Activated CD8-positive, alpha-beta memory T cell treated with anti-CD3 and anti-CD28 coated beads for 4 hours (primary cell): ENCODE measurements around the gene FPR1.
"Not testable (repeated sequence)": the region's sequence is repeated elsewhere in the genome, so short reads cannot be mapped to it uniquely, and the experiment has no call there.

Experiments used
- DNase-seq, 2 donors: peaks; one replicate each; pipeline ENCODE4 v3.0.0-alpha.2; 2020; ENCODE audit warnings: low read depth in 2 of 2

The FPR1 gene

GRCh38 chr19:51779181-51779580 lies 27.5 kb upstream of the FPR1 start:
- DNase-seq: no peak

- DNase-seq: no peak
Observed at GRCh38 chr19:51777570-51778462, 26.1 kb upstream of the FPR1 start.

GRCh38 chr19:51776561-51776960 lies 24.9 kb upstream of the FPR1 start:
- DNase-seq: not testable (repeated sequence)

GRCh38 chr19:51772977-51773376 lies 21.3 kb upstream of the FPR1 start:
- DNase-seq: no peak

- DNase-seq: no peak
Observed at GRCh38 chr19:51771376-51772130, 19.9 kb upstream of the FPR1 start.

- DNase-seq: no peak
Observed at GRCh38 chr19:51766461-51766860, 14.8 kb upstream of the FPR1 start.

- no peak for DNase-seq
Observed at GRCh38 chr19:51765086-51765485, 13.4 kb upstream of the FPR1 start.

GRCh38 chr19:51761696-51762095 lies 10.0 kb upstream of the FPR1 start:
- no peak for DNase-seq

GRCh38 chr19:51760697-51761356 lies 9.1 kb upstream of the FPR1 start, which contains the start of gene FPR2:
Gene FPR2, plus strand, starts transcription at chr19:51761180. Its CDS starts 7,479 bp downstream, at chr19:51768659.
- no peak for DNase-seq

- DNase-seq: no peak
Observed at GRCh38 chr19:51755571-51755970, 3.9 kb upstream of the FPR1 start.

GRCh38 chr19:51754770-51755169 lies 3.1 kb upstream of the FPR1 start:
- DNase-seq: no peak

GRCh38 chr19:51754109-51754508 lies 2.4 kb upstream of the FPR1 start:
- no peak for DNase-seq

- no peak for DNase-seq
Observed at GRCh38 chr19:51750400-51751094, 1.1 kb downstream of the FPR1 start.

- no peak for DNase-seq
Observed at GRCh38 chr19:51749979-51750378, 1.7 kb downstream of the FPR1 start.

- DNase-seq: no peak
Observed at GRCh38 chr19:51746731-51747130, 4.9 kb downstream of the FPR1 start.

- no peak for DNase-seq
Observed at GRCh38 chr19:51743405-51743804, 8.3 kb downstream of the FPR1 start.

GRCh38 chr19:51742789-51743188 lies 8.9 kb downstream of the FPR1 start:
- DNase-seq: no peak

- no peak for DNase-seq
Observed at GRCh38 chr19:51740356-51740755, 11.3 kb downstream of the FPR1 start.

- DNase-seq: no peak
Observed at GRCh38 chr19:51739466-51740213, 12.0 kb downstream of the FPR1 start.

GRCh38 chr19:51738523-51738922 lies 13.2 kb downstream of the FPR1 start:
- not testable (repeated sequence) for DNase-seq

- no peak for DNase-seq
Observed at GRCh38 chr19:51737924-51738323, 13.8 kb downstream of the FPR1 start.
